Measurements from ENCODE around the gene ABRACL. TPM values are rescaled to one million over a fixed set of nuclear protein-coding genes. Genes with fewer than 3 reads are reported as not detected.
A peak's percentile ranks its signal among the peaks of the same experiment; 100 is the strongest.

Gene ABRACL
- total and polyA plus RNA-seq, 2 of the 8 experiments (the other 6 are each of a cell fraction or from before 2014, with no cell fraction given), result 103 to 167 TPM

DNA sequence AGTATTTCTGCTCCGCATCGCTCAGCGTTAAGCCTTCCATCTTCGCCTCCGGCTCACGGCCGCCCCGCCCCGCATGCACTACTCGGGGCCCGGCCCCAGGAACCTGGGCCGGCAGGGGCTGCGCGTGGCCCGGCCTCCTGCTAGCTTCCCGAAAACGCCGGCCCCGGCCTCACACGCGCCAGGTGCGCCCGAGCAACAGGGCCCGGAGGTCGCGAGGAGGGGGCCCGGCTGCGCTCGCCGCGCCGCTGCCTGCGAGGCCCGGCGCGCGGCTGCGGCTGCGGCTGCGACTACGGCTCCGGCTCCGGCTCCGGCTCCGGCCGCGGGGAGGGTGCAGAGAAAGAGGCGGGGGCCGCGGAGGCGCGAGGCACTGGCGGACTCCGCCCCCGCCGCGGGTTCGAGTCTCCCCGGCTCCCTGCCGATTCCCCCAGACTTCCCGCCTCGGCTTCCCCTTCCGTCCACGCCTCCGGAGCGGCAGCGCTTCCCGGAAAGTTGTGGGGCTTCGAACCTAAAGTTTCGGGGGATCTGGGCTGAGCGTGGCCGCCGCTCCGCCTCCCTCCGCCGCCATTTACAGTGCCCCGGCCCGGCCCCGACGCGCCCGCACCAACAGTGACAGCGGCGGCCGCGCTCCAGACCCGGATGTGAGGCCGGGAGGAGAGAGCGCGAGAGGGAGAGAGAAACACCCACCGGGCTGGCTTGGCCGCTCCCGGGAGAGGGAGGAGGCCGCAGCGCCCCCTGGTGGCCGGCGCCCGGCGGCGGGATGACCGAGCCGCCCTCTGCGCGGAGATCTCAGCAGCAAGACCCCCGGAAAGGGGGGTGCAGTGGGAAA is 40.7 kb upstream of the ABRACL start, which contains the start of gene REPS1:
Gene REPS1, minus strand, starts transcription at position 611 of the 826 bp plus-strand sequence. Its CDS starts 571 bp downstream, at position 40.
- Histone ChIP-seq H4K8ac (ENCODE audit: extremely low read depth, insufficient read depth, low read length) (peak within 1 kb of the TSS; percentile 97), H3K9ac (replicated peaks in 1 of 4; ENCODE audit: extremely low read depth in 1 of 4, low read depth in 3 of 4, low read length in 3 of 4) (peak within 1 kb of the TSS; percentile 80 to 96 (median 88)), H2AFZ (ENCODE audit: low read length) (peak within 1 kb of the TSS; percentile 91), H3K23ac (ENCODE audit: insufficient read length) (no peak within 1 kb of the TSS), H2BK20ac (ENCODE audit: low read length) (no peak within 1 kb of the TSS), H2AK5ac (ENCODE audit: low read depth, low read length) (no peak within 1 kb of the TSS), H3K79me1 (ENCODE audit: low read depth, low read length) (0 out of 2 replicates have a peak, but pooled peaks cover 3% of the 10 kb centered on the region), H3K56ac (replicated peaks; ENCODE audit: insufficient read length, low read depth, low read length) (peak within 1 kb of the TSS; percentile 5), H3K4me1 (replicated peaks in 1 of 4; ENCODE audit: control insufficient read depth in 3 of 4, insufficient read depth in 4 of 4, low read length in 3 of 4) (peaks cover 3 to 6% (median 6%) of the 10 kb centered on the region in 4 experiments; a peak in 4 of 7 replicates), H3K9me3 (ENCODE audit: insufficient read depth in 2 of 2, low read depth in 1 of 2, low read length in 1 of 2) (no peaks in the 10 kb centered on the region), H2BK5ac (ENCODE audit: low read depth, low read length) (peak within 1 kb of the TSS; percentile 79), H3K79me2 (ENCODE audit: control insufficient read depth in 1 of 2, insufficient read depth in 2 of 2, low read length in 2 of 2) (peaks cover 24 to 47% of the 10 kb centered on the region in 2 experiments), H3K27me3 (replicated peaks in 1 of 4; ENCODE audit: control insufficient read depth in 3 of 4, extremely low read depth in 1 of 4, insufficient read depth in 3 of 4, low read length in 3 of 4) (no peaks in the 10 kb centered on the region), H3K4me3 (ENCODE audit: extremely low read depth in 1 of 4, insufficient read depth in 2 of 4, low read depth in 3 of 4, low read length in 4 of 4) (peak within 1 kb of the TSS; percentile 77 to 97 (median 82)), H3K27ac (ENCODE audit: low read depth, low read length) (peak within 1 kb of the TSS; percentile 75; the same call in 1 of the 2 replicates), H3K14ac (ENCODE audit: insufficient read length) (no peak within 1 kb of the TSS), H3K18ac (ENCODE audit: extremely low read depth, low read length) (peak within 1 kb of the TSS; percentile 88), H2BK15ac (ENCODE audit: low read length) (no peak within 1 kb of the TSS), H4K20me1 (replicated peaks in 1 of 2; ENCODE audit: control insufficient read depth in 1 of 2, insufficient read depth in 2 of 2, low read length in 2 of 2) (peaks cover 3 to 5% of the 10 kb centered on the region in 2 experiments), H3K23me2 (ENCODE audit: low read depth, low read length) (no peaks in the 10 kb centered on the region; the same call in 1 of the 2 replicates), H4K5ac (ENCODE audit: insufficient read length, low read depth, low read length) (peak within 1 kb of the TSS; percentile 98), H3K4ac (replicated peaks; ENCODE audit: insufficient read length, low read depth, low read length) (no peak within 1 kb of the TSS), H3K36me3 (ENCODE audit: control insufficient read depth in 2 of 4, insufficient read depth in 4 of 4, low read length in 3 of 4) (no peaks in the 10 kb centered on the region), H2BK120ac (replicated peaks; ENCODE audit: low read depth, low read length) (no peak within 1 kb of the TSS), H4K91ac (replicated peaks; ENCODE audit: insufficient read length, low read length) (peak within 1 kb of the TSS; percentile 32), H3K4me2 (ENCODE audit: insufficient read depth in 1 of 2, low read depth in 2 of 2, low read length in 2 of 2) (peak within 1 kb of the TSS; percentile 67 to 85), H2BK12ac (ENCODE audit: low read depth, low read length) (no peak within 1 kb of the TSS)
- DNase-seq (ENCODE audit: low read depth in 1 of 2, low spot score in 2 of 2), result peak; percentile 73 to 98
- POLR2A ChIA-PET (ENCODE audit: partially characterized antibody), result interaction anchor here (0.5 to 2.6 kb wide), 17 partner anchors 12 to 172 kb away, joined by 3 to 20 read pairs (median 4); no protein-coding TSS in a partner anchor
- CTCF ChIA-PET (ENCODE audit: partially characterized antibody), result interaction anchor here (0.6 to 2.0 kb wide), 19 partner anchors 12 to 98 kb away, joined by 3 to 6 read pairs (median 4); no protein-coding TSS in a partner anchor
- FAIRE-seq, result no peak
- WGBS, 2 experiments (ENCODE audit: extremely low coverage in 1 of 2, insufficient coverage in 1 of 2, insufficient read length in 1 of 2, insufficient replicate concordance in 2 of 2, low coverage in 1 of 2, low lambda C conversion rate in 2 of 2, missing lambda C conversion rate in 1 of 2), result 1% methylated on average over 75 of the region's 105 CpGs; no CpG with 5 or more reads in 1 of the 2 experiments
- TF ChIP-seq CTBP2 (IDR thresholded peaks at IDR 0.05; ENCODE audit: borderline replicate concordance, insufficient read depth, insufficient read length, low read length) (peak; percentile 21), HDAC6 (IDR thresholded peaks at IDR 0.05; ENCODE audit: low read depth, low read length) (no peak), TBP (IDR thresholded peaks at IDR 0.05; ENCODE audit: low read depth, low read length) (peak; percentile 77; the same call in 1 of the 2 replicates), ZNF274 (IDR thresholded peaks at IDR 0.05; ENCODE audit: borderline replicate concordance, extremely low read depth, low read length) (no peak), PHF8 (conservative IDR thresholded peaks at IDR 0.05; ENCODE audit: low read depth, low read length) (peak; percentile 93), TEAD4 (IDR thresholded peaks at IDR 0.05; ENCODE audit: low read depth, low read length) (peak; percentile 26; the same call in 1 of the 2 replicates), RBBP5 (IDR thresholded peaks at IDR 0.05; ENCODE audit: borderline replicate concordance, low read depth, low read length) (peak; percentile 87; the same call in 1 of the 2 replicates), TAF1 (IDR thresholded peaks at IDR 0.05; ENCODE audit: low read depth, low read length) (peak; percentile 90), RAD21 (IDR thresholded peaks at IDR 0.05 in 1 of 2, conservative IDR thresholded peaks at IDR 0.05 in 1 of 2; ENCODE audit: low read depth in 2 of 2, low read length in 2 of 2) (peak; percentile 68 to 77), TAF7 (optimal IDR thresholded peaks at IDR 0.05; ENCODE audit: borderline replicate concordance, low read depth, low read length) (peak; percentile 88)
